ENCODE results near the gene SFMBT1. TPM values are rescaled to one million over a fixed set of nuclear protein-coding genes. Genes with fewer than 3 reads are reported as not detected.

SFMBT1 gene
- total RNA-seq, 1 experiment from 2014 or later: 25.0 TPM

DNA sequence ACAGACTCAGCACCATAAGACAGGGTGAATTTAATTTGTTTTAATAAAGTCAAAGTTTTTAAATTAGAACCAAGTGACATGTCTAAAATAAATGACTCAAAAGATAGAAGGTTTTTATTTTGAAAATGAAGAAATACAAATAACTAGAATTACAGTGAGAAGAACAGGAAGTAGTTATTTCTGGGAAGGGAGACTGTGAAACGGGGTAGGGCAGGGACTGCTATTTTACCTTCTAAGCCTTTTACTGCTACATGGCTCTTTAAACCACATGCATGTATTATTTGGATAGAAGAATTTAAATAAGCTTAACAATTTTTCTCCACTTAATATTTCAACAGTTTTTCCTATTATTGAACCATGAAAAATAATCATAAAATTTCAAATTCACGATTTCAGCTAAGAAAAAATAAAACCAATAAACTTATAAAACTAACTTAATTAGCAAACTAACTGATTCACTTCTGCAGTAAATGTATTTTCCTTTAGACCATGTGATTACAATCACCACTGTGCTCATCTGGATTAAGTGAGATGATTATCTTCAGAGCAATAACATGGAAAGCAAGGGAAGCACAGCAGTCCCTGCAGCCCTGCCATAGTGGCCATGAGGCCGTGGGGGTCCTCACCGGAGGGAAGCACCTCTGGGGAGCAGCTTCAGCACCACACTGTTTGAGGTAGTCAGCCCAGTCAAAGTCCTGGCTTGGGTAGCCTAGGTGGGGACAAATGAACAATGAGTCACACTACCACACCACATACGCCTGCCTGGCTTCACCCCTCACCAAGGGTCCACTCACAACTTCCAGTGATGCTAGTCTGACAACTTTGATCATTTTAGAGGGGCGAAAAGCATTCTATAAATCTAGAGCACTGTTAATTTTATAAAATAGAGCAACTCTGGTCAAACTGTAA is 120.2 kb downstream of the SFMBT1 start:
- DNase-seq (ENCODE audit: low spot score): no peak

GRCh38 chr3:52923963-52924362 is 121.9 kb downstream of the SFMBT1 start:
- no peak for DNase-seq (ENCODE audit: low spot score)

DNA sequence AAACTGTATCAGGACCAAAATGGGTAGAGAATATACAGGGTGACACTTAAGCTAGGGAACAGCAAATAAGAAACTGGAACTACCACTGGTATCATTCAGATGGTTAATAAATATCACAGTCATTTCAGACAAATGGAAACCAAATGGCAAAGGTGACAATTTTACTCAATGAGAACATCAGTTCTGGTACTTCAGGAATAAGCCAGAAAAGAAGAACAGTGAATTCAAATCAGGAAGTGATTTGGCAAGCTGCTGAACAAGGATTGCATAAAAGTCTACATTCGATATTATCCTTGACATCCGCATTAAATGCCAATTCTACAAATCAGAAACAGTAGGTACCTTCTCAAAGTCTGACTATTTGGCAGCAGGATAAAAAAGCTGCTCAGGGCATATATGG is 125.0 kb downstream of the SFMBT1 start:
- DNase-seq (ENCODE audit: low spot score): no peak

GRCh38 chr3:52917044-52917443 is 128.8 kb downstream of the SFMBT1 start:
- no peak for DNase-seq (ENCODE audit: low spot score)

GRCh38 chr3:52915294-52915693 is 130.6 kb downstream of the SFMBT1 start:
- no peak for DNase-seq (ENCODE audit: low spot score)

GRCh38 chr3:52912885-52913731 is 132.8 kb downstream of the SFMBT1 start:
- no peak for DNase-seq (ENCODE audit: low spot score)

- DNase-seq (ENCODE audit: low spot score): no peak
Observed at GRCh38 chr3:52910823-52911222, 135.1 kb downstream of the SFMBT1 start.

- DNase-seq (ENCODE audit: low spot score): no peak
Observed at GRCh38 chr3:52907497-52907896, 138.4 kb downstream of the SFMBT1 start.

GRCh38 chr3:52904552-52904951 is 141.3 kb downstream of the SFMBT1 start:
- no peak for DNase-seq (ENCODE audit: low spot score)

DNA sequence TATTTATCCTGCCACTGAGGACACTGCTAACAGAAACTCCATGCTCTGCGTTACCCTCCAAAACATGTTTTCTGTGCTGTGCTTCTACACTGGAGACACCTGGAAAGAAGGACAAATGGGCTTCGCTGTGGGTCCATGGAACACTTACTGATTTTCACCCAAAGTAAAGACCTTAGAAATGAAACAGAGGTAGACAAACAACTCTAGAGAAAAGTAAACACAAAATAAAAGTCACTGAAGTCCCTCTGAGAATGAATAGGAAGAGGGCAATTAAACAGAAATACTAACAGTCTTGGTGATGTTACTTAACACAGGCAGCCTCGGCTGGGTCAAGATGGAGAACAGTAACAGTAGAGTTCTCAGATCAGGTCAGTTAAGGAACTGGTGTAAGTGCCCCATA is 141.9 kb downstream of the SFMBT1 start:
- no peak for DNase-seq (ENCODE audit: low spot score)

- DNase-seq (ENCODE audit: low spot score): peak; percentile 46
Observed at GRCh38 chr3:52897130-52898122, 148.4 kb downstream of the SFMBT1 start, which contains the start of gene STIMATE. Gene STIMATE, minus strand, starts transcription at chr3:52897548. Its CDS starts 98 bp downstream, at chr3:52897450.

- no peak for DNase-seq (ENCODE audit: low spot score)
Observed at GRCh38 chr3:52896613-52897012, 149.3 kb downstream of the SFMBT1 start.

DNA sequence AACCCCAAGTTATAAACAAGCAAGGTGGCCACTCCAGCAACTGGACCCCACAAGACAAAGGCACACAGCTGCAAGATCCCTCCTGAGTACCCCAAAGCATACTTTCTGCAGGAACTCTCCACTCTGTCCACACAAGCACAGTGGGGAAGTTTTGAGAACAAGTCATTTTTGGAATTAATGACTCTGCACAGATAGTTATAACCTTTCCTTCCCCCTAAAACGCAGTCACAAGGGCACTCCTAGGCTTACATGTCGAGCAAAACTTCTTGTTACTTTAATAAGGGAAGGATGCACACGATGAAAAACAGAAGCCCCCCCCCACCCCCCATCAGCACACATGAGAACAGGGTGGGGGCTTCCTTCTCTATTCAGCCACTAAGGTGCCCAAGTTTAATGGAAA is 149.7 kb downstream of the SFMBT1 start:
- no peak for DNase-seq (ENCODE audit: low spot score)

DNA sequence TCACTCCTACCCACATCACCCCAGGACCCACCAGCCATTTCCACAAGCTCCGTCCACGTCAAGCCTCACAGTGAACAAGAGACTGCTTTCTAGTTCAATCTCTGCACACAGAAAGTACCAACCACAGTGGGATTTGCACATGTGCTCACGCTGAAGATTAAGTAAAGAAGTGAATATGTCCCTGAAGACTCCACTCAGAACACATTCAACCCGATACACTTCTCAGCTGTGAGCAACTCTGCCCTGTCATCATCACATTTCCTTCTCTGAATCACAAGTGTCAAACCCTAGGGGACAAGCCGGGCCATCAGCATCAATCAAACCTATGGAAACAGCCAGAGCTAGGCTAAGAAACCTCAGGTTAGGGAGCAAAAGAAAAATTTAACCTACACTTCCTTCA is 150.5 kb downstream of the SFMBT1 start:
- no peak for DNase-seq (ENCODE audit: low spot score)

GRCh38 chr3:52894756-52895155 is 151.1 kb downstream of the SFMBT1 start:
- no peak for DNase-seq (ENCODE audit: low spot score)

- DNase-seq (ENCODE audit: low spot score): no peak
Observed at GRCh38 chr3:52893723-52894122, 152.2 kb downstream of the SFMBT1 start.

- DNase-seq (ENCODE audit: low spot score): no peak
Observed at GRCh38 chr3:52892625-52893311, 153.1 kb downstream of the SFMBT1 start.

GRCh38 chr3:52892290-52892624 is 153.6 kb downstream of the SFMBT1 start:
- no peak for DNase-seq (ENCODE audit: low spot score)

- DNase-seq (ENCODE audit: low spot score): no peak
Observed at GRCh38 chr3:52891615-52892081, 154.2 kb downstream of the SFMBT1 start.

GRCh38 chr3:52891164-52891563 is 154.7 kb downstream of the SFMBT1 start:
- no peak for DNase-seq (ENCODE audit: low spot score)

DNA sequence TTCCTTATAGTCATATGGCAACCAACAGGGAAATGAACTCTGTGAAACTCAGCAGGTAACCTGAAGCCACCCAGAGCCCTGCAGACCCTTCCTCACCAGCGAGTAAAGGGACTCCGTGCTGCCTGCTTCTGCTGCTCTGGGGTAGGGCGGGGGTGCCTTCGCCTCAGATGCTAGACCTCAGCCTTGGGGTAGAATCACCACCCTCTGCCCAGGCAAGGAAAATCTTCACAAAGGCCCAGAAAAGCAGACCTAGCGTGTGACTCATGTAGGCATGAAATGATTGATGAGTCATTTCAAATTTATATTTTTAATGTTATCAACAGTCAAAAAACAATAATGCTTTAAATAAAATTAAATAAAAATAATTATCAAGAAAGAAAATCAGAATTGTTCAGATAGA is 155.1 kb downstream of the SFMBT1 start:
- DNase-seq (ENCODE audit: low spot score): no peak

Data from A172 (cell line).